DND-41 (cell line): ENCODE measurements around the gene ACKR3.

Experiments
- ATAC-seq: fragments of 200-7000 bp; cut with Tn5 transposase; 3 replicates; pipeline ENCODE4 v1.9.1; 2021; ENCODE audit warnings: low read depth; ENCODE audit not compliant: insufficient read depth
- DNase-seq: peaks from one replicate; pipeline ENCODE4 v3.0.0-alpha.2; 2020
- H2AFZ ChIP-seq: 2 replicates; pipeline ENCODE4 v1.6.0; 2012; ENCODE audit warnings: low read depth, low read length
- H3K27ac ChIP-seq: 2 replicates; pipeline ENCODE4 v1.5.1; 2012; ENCODE audit warnings: low read length, inconsistent platforms
- H3K27me3 ChIP-seq: fragments of 200-600 bp; sonication (generic); 2 replicates; pipeline ENCODE4 v1.6.0; 2012; ENCODE audit warnings: low read length, mild to moderate bottlenecking, inconsistent platforms; ENCODE audit not compliant: insufficient read depth, poor library complexity
- H3K36me3 ChIP-seq: 2 replicates; pipeline ENCODE4 v1.5.1; 2012; ENCODE audit warnings: low read length, inconsistent platforms; ENCODE audit not compliant: insufficient read depth
- H3K4me1 ChIP-seq: 2 replicates; pipeline ENCODE4 v1.5.1; 2012; ENCODE audit warnings: mild to moderate bottlenecking, low read length; ENCODE audit not compliant: insufficient read depth
- H3K4me2 ChIP-seq: 2 replicates; pipeline ENCODE4 v1.6.0; 2012; ENCODE audit warnings: mild to moderate bottlenecking, moderate library complexity, low read length, inconsistent platforms; ENCODE audit not compliant: insufficient read depth
- H3K4me3 ChIP-seq, 2 experiments: fragments of 200-600 bp in 1 of 2; shearing (Covaris generic) in 1 of 2; 2 replicates each; pipeline ENCODE4 v1.5.1; 2012 to 2016; ENCODE audit warnings: inconsistent platforms in 2 of 2, low read length in 2 of 2, mild to moderate bottlenecking in 2 of 2, low read depth in 1 of 2, moderate library complexity in 1 of 2
- H3K79me2 ChIP-seq: 2 replicates; pipeline ENCODE4 v1.6.0; 2012; ENCODE audit warnings: low read length, inconsistent platforms; ENCODE audit not compliant: insufficient read depth
- H3K9ac ChIP-seq: 2 replicates; pipeline ENCODE4 v1.6.0; 2012; ENCODE audit warnings: low read depth, mild to moderate bottlenecking, inconsistent platforms, low read length, moderate library complexity
- H3K9me3 ChIP-seq: 2 replicates; pipeline ENCODE4 v1.5.1; 2012; ENCODE audit warnings: low read length, moderate library complexity, mild to moderate bottlenecking, inconsistent platforms; ENCODE audit not compliant: insufficient read depth, severe bottlenecking
- H4K20me1 ChIP-seq: 2 replicates; pipeline ENCODE4 v1.6.0; 2012; ENCODE audit warnings: low read length; ENCODE audit not compliant: insufficient read depth
- CTCF ChIP-seq: IDR thresholded peaks from 2 replicates; pipeline ENCODE4 v1.5.1; 2012; ENCODE audit warnings: borderline replicate concordance, low read length, moderate library complexity, mild to moderate bottlenecking; ENCODE audit not compliant: poor library complexity, severe bottlenecking; ENCODE audit errors: extremely low read depth
- EZH2 ChIP-seq: IDR thresholded peaks from 3 replicates; pipeline ENCODE4 v1.6.1; 2012; ENCODE audit warnings: borderline replicate concordance, low read depth, mild to moderate bottlenecking, moderate library complexity, low read length, inconsistent platforms; ENCODE audit not compliant: severe bottlenecking

The ACKR3 gene

DNA sequence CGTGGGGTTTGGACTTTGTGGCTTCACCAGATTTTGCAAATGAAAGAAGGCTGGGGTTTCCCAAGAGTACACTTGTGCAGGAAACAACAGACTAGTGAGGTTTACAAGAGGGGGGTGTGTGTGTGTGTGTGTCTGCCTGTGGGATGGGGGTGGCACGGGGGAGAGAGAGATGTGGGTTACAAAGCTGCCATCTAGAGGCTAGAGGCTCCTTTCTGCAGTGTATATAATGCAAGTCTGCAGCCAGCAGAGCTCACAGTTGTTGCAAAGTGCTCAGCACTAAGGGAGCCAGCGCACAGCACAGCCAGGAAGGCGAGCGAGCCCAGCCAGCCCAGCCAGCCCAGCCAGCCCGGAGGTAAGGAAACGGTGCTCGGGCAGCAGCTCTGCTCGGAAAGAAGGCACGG is at the start of gene ACKR3:
Gene ACKR3 (plus strand): TSS at position 253 of the 401 bp plus-strand sequence. CDS start 10,641 bp downstream, outside the sequence.
- no peaks in the 10 kb centered on the region for H3K9me3 ChIP-seq
- H3K79me2 ChIP-seq: no peaks in the 10 kb centered on the region
- no peaks in the 10 kb centered on the region for H3K36me3 ChIP-seq
- peak within 1 kb of the TSS; percentile 48 for H3K4me2 ChIP-seq
- H3K4me3 ChIP-seq: no peak within 1 kb of the TSS
- no peak within 1 kb of the TSS for H2AFZ ChIP-seq
- no peaks in the 10 kb centered on the region for H4K20me1 ChIP-seq
- H3K27me3 ChIP-seq: no peaks in the 10 kb centered on the region
- peak within 1 kb of the TSS; percentile 30; the same call in 1 of the 2 replicates for H3K9ac ChIP-seq
- DNase-seq: peak; percentile 86
- peaks cover 19% of the 10 kb centered on the region for H3K4me1 ChIP-seq
- peak; percentile 85 for TF ChIP-seq CTCF
- no peak for TF ChIP-seq EZH2
- H3K27ac ChIP-seq: peak within 1 kb of the TSS; percentile 36
- peak; percentile 99 for ATAC-seq

GRCh38 chr2:236521556-236521955 is 48.1 kb upstream of the ACKR3 start:
- DNase-seq (no peak), ATAC-seq (no peak)
- no peak overlapping the region for H2AFZ ChIP-seq
- no peak overlapping the region for H3K4me3 ChIP-seq
- H3K4me1 ChIP-seq: no peaks in the 10 kb centered on the region
- H3K9me3 ChIP-seq: no peaks in the 10 kb centered on the region
- no peak overlapping the region for H3K4me2 ChIP-seq
- H3K27ac ChIP-seq: no peak overlapping the region
- TF ChIP-seq EZH2 (no peak), CTCF (no peak)
- no peaks in the 10 kb centered on the region for H3K36me3 ChIP-seq
- H3K9ac ChIP-seq: no peak overlapping the region
- H3K27me3 ChIP-seq: no peaks in the 10 kb centered on the region
- H4K20me1 ChIP-seq: no peaks in the 10 kb centered on the region
- no peaks in the 10 kb centered on the region for H3K79me2 ChIP-seq

DNA sequence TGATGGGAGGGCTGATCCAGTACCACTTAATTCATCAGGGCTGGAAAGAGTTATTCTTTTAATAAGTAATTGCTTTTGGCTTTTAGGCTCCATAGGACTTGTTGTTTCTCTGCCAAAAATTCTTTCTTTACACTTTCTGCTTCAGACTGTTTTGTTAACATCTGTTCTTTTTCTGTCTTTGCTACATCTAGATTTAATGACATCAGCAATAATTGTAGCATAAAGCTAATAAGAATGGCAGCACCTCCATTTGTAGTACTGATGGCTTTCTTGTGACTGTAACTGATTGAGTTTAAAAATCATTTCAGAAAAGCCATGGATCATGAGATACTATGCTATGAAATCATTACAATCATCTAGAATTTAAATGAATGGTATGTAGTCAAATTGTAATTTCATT is 46.4 kb upstream of the ACKR3 start:
- Histone ChIP-seq H3K4me2 (no peak overlapping the region), H2AFZ (no peak overlapping the region), H3K9ac (no peak overlapping the region), H3K79me2 (no peaks in the 10 kb centered on the region), H3K27me3 (no peaks in the 10 kb centered on the region), H4K20me1 (no peaks in the 10 kb centered on the region), H3K4me3 (no peak overlapping the region), H3K36me3 (no peaks in the 10 kb centered on the region), H3K9me3 (no peaks in the 10 kb centered on the region), H3K4me1 (no peaks in the 10 kb centered on the region), H3K27ac (no peak overlapping the region)
- DNase-seq (no peak), ATAC-seq (no peak)
- TF ChIP-seq EZH2 (no peak), CTCF (no peak)
